Esophagus muscularis mucosa (tissue), 4 donors: ENCODE measurements around the gene IGSF5. TPM values are rescaled to one million over a fixed set of nuclear protein-coding genes. Genes with fewer than 3 reads are reported as not detected.

Experiments
- DNase-seq: peaks from one replicate; pipeline ENCODE4 v3.0.0-alpha.2; 2017; ENCODE audit errors: extremely low spot score
- H3K27ac ChIP-seq, 4 donors: fragments of 200-600 bp; sonication (generic); replicated peaks in 1 of 4; 1 replicate in 3 of 4; 2 replicates in 1 of 4; pipeline ENCODE4 v1.5.1; 2016 to 2019; ENCODE audit warnings: mild to moderate bottlenecking in 1 of 4
- H3K27me3 ChIP-seq, 4 donors: fragments of 200-600 bp; sonication (generic); one replicate each; pipeline versions ENCODE4 v1.5.1 to v1.6.0; 2016 to 2019
- H3K36me3 ChIP-seq, 4 donors: fragments of 200-600 bp; sonication (generic); one replicate each; pipeline ENCODE4 v1.5.1; 2016 to 2019
- H3K4me1 ChIP-seq, 4 donors: fragments of 200-600 bp; sonication (generic); one replicate each; pipeline ENCODE4 v1.5.1; 2016 to 2019
- H3K4me3 ChIP-seq, 4 donors: fragments of 200-600 bp; sonication (generic); 1 replicate in 2 of 4; 2 replicates in 2 of 4; pipeline ENCODE4 v1.5.1; 2016 to 2019; ENCODE audit warnings: mild to moderate bottlenecking in 4 of 4, moderate library complexity in 1 of 4
- H3K9me3 ChIP-seq, 4 donors: fragments of 200-600 bp; sonication (generic); 1 replicate in 3 of 4; 2 replicates in 1 of 4; pipeline ENCODE4 v1.5.1; 2016 to 2019
- CTCF ChIP-seq, 3 experiments: fragments of 200-600 bp in 2 of 3; fragments of 450-650 bp in 1 of 3; sonication (generic) in 2 of 3; IDR thresholded peaks; one replicate each; pipeline ENCODE4 v1.5.1; 2017 to 2019; ENCODE audit warnings: antibody characterized with exemption in 3 of 3, mild to moderate bottlenecking in 2 of 3, moderate library complexity in 1 of 3
- EP300 ChIP-seq: sonication (generic); formaldehyde crosslinking; IDR thresholded peaks from one replicate; pipeline ENCODE4 v1.6.1; 2017; ENCODE audit warnings: antibody characterized with exemption
- POLR2A ChIP-seq: fragments of 450-650 bp; IDR thresholded peaks from one replicate; pipeline ENCODE4 v1.6.1; 2017; ENCODE audit warnings: antibody characterized with exemption, moderate library complexity, mild to moderate bottlenecking, low read depth
- POLR2AphosphoS5 ChIP-seq, 2 donors: sonication (generic); formaldehyde crosslinking; IDR thresholded peaks; one replicate each; pipeline ENCODE4 v1.6.1; 2017; ENCODE audit warnings: antibody characterized with exemption in 2 of 2
- WGBS: methylation state at CpG from one replicate; pipeline ENCODE4 v1.1.5; 2018; 5-methylcytosine and 5-hydroxymethylcytosine counted together
- intact Hi-C: fragments of 100-400 bp; cut with DNase I; formaldehyde crosslinking; loops from one replicate; pipeline ENCODE4 v1.15.1; 2023
- total RNA-seq, 4 donors: library from RNA; depleted of rRNA; stranded (reverse); fragments of >200 nt; gene quantifications; one replicate each; pipeline versions ENCODE4 v1.1.0 to v1.2.1, GENCODE V29; 2016

The IGSF5 gene
- total RNA-seq, 4 donors from 2014 or later, result not detected

- intact Hi-C loops, result no loop called here
- H3K27ac ChIP-seq, result no peak overlapping the region
- no peak for DNase-seq
- no peaks in the 10 kb centered on the region for H3K27me3 ChIP-seq
- no peak overlapping the region for H3K4me3 ChIP-seq
- 55% methylated on average over 3 of the region's 3 CpGs for WGBS
- no peaks in the 10 kb centered on the region for H3K36me3 ChIP-seq
- no peak for TF ChIP-seq EP300
- no peak for TF ChIP-seq POLR2A
- TF ChIP-seq CTCF (IDR thresholded peaks at IDR 0.05), result no peak
- no peak for TF ChIP-seq POLR2AphosphoS5 (IDR thresholded peaks at IDR 0.05)
- peaks cover 0 to 12% (median 6%) of the 10 kb centered on the region in 4 donors for H3K9me3 ChIP-seq
- no peaks in the 10 kb centered on the region for H3K4me1 ChIP-seq
These were observed 9.8 kb downstream of the IGSF5 start for GRCh38 chr21:39754811-39755210.

GRCh38 chr21:39756285-39756684 lies 11.3 kb downstream of the IGSF5 start:
- TF ChIP-seq POLR2A, result no peak
- TF ChIP-seq POLR2AphosphoS5 (IDR thresholded peaks at IDR 0.05), result no peak
- no peak for TF ChIP-seq EP300
- no peak for TF ChIP-seq CTCF (IDR thresholded peaks at IDR 0.05)

GRCh38 chr21:39763272-39763970 lies 18.4 kb downstream of the IGSF5 start:
- no peaks in the 10 kb centered on the region for H3K27me3 ChIP-seq
- no peak for DNase-seq
- intact Hi-C loops, result no loop called here
- H3K9me3 ChIP-seq, result no peaks in the 10 kb centered on the region
- no peak overlapping the region for H3K4me3 ChIP-seq
- WGBS, result 79% methylated on average over 8 of the region's 12 CpGs
- H3K27ac ChIP-seq, result no peak overlapping the region
- TF ChIP-seq EP300 (no peak), POLR2A (no peak), CTCF (IDR thresholded peaks at IDR 0.05) (no peak), POLR2AphosphoS5 (IDR thresholded peaks at IDR 0.05) (no peak)
- no peaks in the 10 kb centered on the region for H3K4me1 ChIP-seq
- no peaks in the 10 kb centered on the region for H3K36me3 ChIP-seq

More at GRCh38 chr21:39756285-39756684, 11.3 kb downstream of the IGSF5 start:
- WGBS, result 85% methylated on average over 8 of the region's 8 CpGs
- Histone ChIP-seq H3K4me1 (no peaks in the 10 kb centered on the region), H3K27ac (no peak overlapping the region), H3K4me3 (no peak overlapping the region), H3K9me3 (peaks cover 0 to 12% (median 6%) of the 10 kb centered on the region in 4 donors), H3K36me3 (no peaks in the 10 kb centered on the region), H3K27me3 (no peaks in the 10 kb centered on the region)
- intact Hi-C loops, result no loop called here
- no peak for DNase-seq

GRCh38 chr21:39774227-39774626 lies 29.2 kb downstream of the IGSF5 start:
- Histone ChIP-seq H3K27me3 (no peaks in the 10 kb centered on the region), H3K36me3 (no peaks in the 10 kb centered on the region), H3K4me3 (no peak overlapping the region), H3K9me3 (no peaks in the 10 kb centered on the region), H3K4me1 (no peaks in the 10 kb centered on the region), H3K27ac (no peak overlapping the region)
- TF ChIP-seq EP300, result no peak
- no peak for TF ChIP-seq POLR2A
- no peak for DNase-seq
- intact Hi-C loops, result no loop called here
- WGBS, result 61% methylated on average over 6 of the region's 6 CpGs

- WGBS, result 74% methylated on average over 1 of the region's 1 CpG
- no peak for TF ChIP-seq POLR2AphosphoS5 (IDR thresholded peaks at IDR 0.05)
- TF ChIP-seq EP300, result no peak
- no peak for TF ChIP-seq POLR2A
- TF ChIP-seq CTCF (IDR thresholded peaks at IDR 0.05), result no peak
- Histone ChIP-seq H3K27me3 (no peaks in the 10 kb centered on the region), H3K27ac (no peak overlapping the region), H3K4me3 (no peak overlapping the region), H3K36me3 (no peaks in the 10 kb centered on the region), H3K4me1 (no peaks in the 10 kb centered on the region), H3K9me3 (no peaks in the 10 kb centered on the region)
- DNase-seq, result no peak
- intact Hi-C loops, result no loop called here
These were observed 30.8 kb downstream of the IGSF5 start for GRCh38 chr21:39775816-39776215.
